ENCODE measurements around the gene GRAMD4.

Gene GRAMD4, protein sequence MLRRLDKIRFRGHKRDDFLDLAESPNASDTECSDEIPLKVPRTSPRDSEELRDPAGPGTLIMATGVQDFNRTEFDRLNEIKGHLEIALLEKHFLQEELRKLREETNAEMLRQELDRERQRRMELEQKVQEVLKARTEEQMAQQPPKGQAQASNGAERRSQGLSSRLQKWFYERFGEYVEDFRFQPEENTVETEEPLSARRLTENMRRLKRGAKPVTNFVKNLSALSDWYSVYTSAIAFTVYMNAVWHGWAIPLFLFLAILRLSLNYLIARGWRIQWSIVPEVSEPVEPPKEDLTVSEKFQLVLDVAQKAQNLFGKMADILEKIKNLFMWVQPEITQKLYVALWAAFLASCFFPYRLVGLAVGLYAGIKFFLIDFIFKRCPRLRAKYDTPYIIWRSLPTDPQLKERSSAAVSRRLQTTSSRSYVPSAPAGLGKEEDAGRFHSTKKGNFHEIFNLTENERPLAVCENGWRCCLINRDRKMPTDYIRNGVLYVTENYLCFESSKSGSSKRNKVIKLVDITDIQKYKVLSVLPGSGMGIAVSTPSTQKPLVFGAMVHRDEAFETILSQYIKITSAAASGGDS

GRCh38 chr22:46619830-46620501, at the start of gene GRAMD4:
Gene GRAMD4 (plus strand): TSS chr22:46620386. CDS start chr22:46626800, 6,414 bp downstream.
- no peak for DNase-seq

DNA sequence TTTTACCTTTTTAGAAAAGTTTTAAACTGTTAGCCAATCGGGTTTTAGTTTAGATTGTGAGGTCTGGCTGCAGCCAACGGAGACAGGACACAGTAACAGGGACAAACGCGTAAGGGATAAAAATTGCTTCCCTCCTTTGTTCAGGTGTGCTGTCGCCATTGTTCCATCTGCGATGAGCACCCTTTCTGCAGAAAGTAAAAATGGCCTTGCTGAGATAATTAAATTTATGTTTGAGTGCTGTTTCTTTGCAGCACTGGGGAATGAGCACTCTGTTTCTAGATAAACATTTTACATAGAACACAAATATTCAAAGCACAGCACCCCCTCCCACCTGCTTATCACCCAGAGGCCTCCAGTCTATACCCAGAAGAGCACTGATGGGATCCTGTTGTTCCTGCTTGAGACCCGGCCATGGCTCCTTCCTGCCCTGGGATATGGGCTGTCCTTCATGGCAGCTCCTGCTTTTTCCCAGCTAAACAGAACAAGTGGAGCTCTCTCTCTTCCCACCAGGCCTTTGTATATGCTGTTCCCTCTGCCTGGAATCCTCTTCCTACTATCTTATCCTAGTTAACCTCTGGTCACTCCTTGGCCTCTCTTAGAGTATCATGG, 48.4 kb upstream of the GRAMD4 start:
- DNase-seq, result no peak

GRCh38 chr22:46572911-46573780, 47.0 kb upstream of the GRAMD4 start:
- DNase-seq, result no peak

DNA sequence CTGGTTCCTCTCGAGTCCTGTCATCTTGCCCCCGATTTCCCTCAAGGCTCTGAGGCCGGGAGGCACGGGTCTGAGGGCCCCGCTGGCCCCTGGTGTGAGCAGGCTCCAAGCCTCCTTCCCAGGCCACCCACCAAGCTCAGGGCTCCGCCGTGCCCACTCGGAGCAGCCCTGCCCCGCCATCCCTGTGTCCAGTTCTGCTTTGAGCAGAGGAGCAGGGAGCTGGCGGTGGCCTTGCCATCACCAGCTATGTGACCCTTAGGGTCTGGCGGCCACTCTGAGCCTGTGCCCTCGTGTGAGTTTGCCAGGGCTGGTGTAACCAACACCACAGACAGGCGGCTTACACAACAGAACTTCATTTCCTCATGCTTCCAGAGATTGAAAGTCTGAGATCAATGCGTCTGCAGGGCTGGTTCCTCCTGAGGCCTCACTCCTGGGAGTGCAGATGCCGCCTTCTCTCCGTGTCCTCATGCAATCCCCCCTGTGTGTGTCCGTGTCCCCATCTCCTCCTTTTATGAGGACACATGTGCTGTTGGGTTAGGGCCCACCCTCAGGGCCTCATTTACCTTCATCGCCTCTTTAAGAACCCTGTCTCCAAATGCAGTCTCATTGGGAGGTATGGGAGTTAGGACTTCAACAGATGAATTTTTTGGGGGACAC, 46.3 kb upstream of the GRAMD4 start:
- DNase-seq, result no peak

- DNase-seq, result no peak
Measured at GRCh38 chr22:46574438-46574992, 45.7 kb upstream of the GRAMD4 start.

DNA sequence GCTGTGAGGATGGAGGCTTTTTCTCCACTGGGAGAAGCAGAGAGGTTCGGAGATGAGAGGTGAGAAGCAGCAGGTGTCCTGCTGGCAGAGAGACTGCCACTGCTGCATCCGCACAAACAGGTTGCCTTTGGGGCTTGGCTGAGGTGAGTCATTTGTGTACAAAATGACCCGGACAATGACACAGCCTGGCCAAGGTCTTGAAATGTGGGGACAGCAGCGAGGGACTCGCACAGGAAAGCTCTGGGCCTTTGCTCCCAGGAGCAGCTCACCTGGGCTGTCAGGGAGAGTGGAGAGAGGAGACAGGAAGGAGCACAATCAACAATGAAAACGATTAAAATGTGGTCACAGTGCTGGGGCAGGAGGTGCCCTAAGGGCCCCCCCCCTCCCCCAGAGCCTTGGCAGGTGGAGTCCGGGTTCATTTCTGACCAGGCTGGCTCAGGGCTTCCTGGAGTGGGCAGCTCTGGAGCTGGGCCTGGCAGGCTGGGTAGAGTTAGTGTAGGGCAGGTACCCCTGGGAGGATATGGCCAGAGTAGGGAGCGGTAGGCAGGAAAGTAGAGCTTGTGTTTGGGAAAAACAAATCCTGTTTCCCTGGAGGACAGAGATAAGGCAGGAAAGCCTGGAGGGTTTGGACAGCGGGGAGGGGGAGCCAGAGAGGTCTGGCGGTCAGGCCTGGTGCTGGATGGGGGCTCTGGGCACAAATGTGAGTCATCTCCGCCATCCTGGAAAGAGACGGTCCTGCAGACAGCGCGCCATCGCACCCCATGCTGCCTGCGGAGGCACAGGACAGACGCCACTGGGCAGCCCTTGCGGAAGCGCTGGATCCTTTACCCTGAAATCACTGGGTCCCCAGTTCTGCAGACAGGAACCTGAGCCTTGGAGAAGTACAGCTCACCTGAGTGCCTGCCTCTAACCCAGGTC, 44.9 kb upstream of the GRAMD4 start:
- no peak for DNase-seq

DNA sequence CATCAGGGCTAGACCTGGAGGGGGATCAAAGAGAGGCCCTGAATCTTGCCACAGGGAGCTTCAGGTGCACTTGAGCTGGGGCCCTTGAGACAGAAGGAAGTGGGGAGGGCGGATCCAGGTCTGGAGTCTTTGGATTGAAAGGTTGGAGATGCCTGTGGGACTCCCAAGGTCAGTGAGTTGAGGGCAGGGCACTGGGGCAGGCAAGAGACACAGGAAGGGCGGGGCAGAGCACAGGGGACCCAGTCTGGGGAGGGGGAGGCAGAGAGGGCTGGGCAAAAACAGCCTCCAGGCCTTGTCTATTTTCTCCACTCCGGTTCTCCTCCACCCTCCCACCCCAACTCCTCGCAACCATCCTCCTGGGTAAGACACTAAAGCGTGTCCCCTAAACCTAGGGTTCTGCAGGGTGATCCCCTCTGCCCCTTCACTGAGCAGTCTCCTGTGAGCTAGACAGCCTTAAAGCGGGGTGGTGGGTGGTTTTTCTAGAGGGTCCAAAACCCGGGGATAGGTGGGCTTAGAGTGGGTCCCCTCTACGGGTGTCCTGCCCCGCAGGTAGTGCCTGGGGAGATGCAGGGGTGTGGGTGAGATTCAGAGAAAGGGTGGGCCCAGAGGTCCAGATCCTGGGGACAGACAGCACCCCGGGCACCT, 44.2 kb upstream of the GRAMD4 start:
- no peak for DNase-seq

GRCh38 chr22:46576556-46577367, 43.4 kb upstream of the GRAMD4 start:
- DNase-seq, result peak; percentile 12

DNA sequence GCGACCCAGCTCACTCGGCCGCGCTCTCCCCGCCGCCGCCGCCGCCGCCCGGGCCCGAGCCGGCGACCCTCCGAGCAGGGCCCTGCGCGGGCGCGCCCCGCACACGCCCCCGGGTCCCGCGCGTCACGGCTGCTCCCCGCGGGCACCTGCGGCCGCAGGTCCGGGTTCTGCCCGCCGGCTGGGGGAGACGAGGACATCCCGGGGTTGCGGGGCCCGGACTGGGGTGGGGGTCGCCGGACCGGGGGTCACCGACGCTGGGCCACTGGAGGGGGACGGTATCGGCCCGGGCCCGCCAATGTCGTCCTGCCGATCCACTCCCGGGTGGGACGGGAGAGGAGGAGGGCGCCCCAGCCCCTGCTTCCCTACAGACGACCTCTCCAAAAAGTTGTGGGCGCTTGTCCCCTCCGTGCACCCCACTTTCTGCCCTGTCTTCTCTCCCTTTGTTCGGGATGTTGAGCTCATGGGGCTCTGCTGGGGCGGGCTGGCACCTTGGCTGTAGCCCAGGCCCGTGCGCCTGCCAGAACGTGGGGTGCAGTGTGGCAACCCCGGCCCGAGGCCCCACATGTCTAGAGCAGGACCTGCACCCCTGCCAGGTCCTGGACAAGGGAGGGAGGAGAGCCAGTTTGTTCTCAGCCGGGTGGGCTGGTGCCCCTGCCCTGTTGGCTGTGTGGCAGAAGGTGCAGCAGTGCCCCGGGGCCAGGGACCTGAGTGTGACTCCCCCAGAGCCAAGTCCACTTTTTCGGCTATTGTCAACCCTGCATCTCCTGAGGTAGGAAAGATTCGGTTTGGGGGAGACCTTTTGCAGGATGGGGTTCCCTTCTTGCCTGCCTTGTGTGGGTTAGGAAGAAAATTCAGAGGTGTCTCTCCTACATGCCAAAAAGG, 42.6 kb upstream of the GRAMD4 start:
- no peak for DNase-seq

DNA sequence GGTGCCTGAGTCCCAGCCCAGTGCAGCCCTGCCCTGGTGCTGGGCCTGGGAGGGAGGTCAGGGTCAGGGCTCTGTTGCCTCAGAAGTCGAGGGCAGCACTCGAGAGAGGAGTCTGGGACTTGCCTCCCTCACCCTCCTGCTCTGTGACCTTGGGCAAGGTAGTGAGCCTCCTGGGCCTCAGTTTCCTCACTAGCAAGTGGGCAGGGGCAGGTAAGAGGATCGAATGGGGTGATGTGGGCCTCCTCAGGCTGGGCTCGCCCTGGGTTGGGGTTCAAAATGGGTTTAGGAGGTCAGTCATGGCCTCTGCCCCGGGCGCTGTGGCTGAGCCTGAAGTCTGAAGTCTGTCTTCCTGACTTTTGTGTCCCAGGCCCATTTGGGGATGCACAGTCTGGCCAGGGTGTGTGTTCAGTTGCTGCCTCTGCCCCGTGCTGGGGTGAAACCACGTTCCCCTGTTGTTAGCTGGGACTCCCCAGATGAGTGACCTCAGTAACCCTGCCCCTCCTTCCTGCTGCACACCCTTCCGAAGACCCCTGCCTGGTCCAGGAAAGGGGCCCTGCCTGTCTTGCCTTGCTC, 41.8 kb upstream of the GRAMD4 start:
- DNase-seq, result no peak

- no peak for DNase-seq
Measured at GRCh38 chr22:46578824-46579561, 41.2 kb upstream of the GRAMD4 start.

GRCh38 chr22:46579751-46580449, 40.3 kb upstream of the GRAMD4 start:
- no peak for DNase-seq

DNA sequence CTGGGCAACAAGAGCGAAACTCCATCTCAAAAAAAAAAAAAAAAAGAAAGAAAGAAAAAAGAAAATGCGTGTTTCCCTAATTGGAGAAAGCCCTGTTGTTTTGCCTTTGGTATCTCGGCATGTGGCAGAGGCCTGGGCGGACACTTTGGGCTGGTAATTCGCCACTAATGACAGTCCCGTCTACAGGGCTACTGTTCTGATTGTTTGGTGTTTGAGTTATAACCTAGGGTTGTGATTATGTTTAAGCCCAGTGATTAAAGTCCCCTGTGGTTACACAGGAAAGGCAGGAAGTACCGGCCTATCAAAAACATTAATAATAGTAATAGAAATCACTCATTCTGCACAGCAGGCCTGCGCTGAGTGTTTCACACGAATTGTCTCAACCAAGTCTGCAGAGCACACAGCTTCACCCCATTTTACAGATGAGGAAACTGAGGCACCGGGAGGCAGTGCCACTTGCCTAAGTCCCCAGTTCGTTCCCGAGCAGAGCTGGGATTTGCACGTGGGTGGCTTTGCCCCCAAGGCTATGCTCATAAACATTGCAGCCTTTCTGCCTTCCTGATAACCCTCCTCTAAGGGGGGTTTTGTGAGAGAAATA, 39.1 kb upstream of the GRAMD4 start:
- no peak for DNase-seq

DNA sequence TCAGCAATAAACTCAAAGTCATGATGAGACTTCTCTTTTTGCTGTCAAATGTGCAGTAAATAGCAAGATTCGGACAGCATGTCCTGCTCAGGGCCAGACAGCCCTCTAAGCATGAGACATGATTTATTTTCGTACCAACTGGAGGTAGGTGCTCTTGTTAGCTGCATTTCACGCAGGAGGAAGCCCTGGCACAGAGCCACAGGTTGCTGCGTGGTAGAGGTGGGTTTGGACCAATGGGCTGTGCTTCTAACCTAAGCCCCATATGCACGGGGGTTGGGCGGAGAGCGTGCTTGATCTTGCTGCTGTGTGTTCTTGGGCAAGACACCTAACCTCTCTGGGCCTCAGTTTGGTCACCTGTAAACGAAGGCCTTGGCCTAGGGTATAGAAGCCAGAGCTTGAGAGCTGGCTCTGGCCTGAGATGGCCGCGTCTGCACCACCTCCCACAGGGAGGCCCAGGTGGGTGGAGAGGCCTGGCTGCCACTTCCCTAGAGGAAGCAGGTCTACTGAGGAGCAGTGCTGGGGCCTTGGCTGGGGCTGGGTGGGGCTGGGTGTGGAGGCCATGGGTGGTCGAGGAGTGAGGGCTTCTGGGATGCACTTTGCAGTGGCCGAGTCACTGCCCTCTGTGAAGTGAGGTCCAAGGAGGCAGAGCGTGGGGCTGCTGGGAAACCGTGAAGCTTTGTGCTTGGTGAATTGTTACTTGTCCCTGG, 38.5 kb upstream of the GRAMD4 start:
- no peak for DNase-seq

DNA sequence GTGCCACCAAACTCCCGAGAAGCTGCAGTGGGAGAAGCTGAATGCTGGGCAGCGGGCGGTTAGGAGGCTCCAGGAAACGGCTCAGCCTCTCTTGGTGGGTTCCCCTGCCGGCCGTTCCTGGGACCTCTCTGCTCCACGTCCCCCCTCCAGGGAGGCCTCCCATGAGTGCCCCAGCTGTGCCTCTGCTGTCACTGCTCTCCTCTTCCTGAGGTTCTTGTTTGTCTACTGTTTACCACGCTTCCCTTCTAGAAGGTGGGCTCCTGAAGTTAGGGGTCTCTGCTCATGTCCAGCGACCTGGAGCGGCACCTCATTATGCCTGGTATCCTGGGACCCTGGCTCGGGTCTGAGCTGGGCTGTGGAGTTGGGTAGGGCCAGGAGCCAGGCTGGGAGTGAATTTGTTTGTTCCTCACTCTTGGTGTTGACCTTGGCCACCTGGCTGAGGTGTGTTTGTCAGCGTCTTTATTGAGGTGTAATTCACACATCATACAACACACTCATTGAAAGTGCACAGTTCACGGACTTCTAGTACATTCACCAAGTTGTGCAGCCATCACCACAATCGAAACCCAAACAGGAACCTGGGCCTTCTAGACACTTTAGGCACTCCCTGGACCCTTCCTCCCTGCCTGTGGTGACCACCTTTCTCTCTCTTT, 37.8 kb upstream of the GRAMD4 start:
- no peak for DNase-seq

Data from NCI-H526 treated with DMSO at 0.1 percent for 48 hours (cell line).